Urinary bladder (tissue), 2 donors: Measurements from ENCODE around the gene SERINC3. TPM values are rescaled to one million over a fixed set of nuclear protein-coding genes. Genes with fewer than 3 reads are reported as not detected.

ENCODE experiments used
- polyA plus RNA-seq: library from polyadenylated mRNA; stranded (reverse); fragments of 200-250 nt; gene quantifications from one replicate; pipeline ENCODE4 v1.2.3, GENCODE V29; 2013
- small RNA-seq: library from RNA; depleted of rRNA; stranded (forward); fragments of <200 nt; gene quantifications from one replicate; pipeline ENCODE3, GENCODE V24; 2014
- total RNA-seq: library from RNA; depleted of rRNA; stranded (reverse); fragments of >200 nt; gene quantifications from one replicate; pipeline ENCODE4 v1.2.3, GENCODE V29; 2014
- donor health status: healthy.

SERINC3 gene
- total and polyA plus RNA-seq, 2 donors: 73.9 to 93.4 TPM

Small RNA genes lying within 50 kb of the gene (small RNA-seq; reads per million reads assigned to genes)
- 0.80 reads per million, percentile 68 among the genes with 10 or more reads in this experiment for gene RPL37AP1

Other genes starting within 250 kb of the SERINC3 start
- gene FITM2, start 210.9 kb downstream of the SERINC3 start, total RNA-seq: 7.8 TPM
- 8.0 TPM for gene FITM2, start 210.9 kb downstream of the SERINC3 start, polyA plus RNA-seq
- not detected for gene R3HDML, start 185.0 kb downstream of the SERINC3 start, total RNA-seq
- gene R3HDML, start 185.0 kb downstream of the SERINC3 start, polyA plus RNA-seq: not detected
- not detected for gene HNF4A, start 166.4 kb downstream of the SERINC3 start, total RNA-seq
- gene HNF4A, start 166.4 kb downstream of the SERINC3 start, polyA plus RNA-seq: 0.09 TPM
- 7.6 TPM for gene TTPAL, start 46.2 kb downstream of the SERINC3 start, total RNA-seq
- 3.9 TPM for gene TTPAL, start 46.2 kb downstream of the SERINC3 start, polyA plus RNA-seq
- 65.1 TPM for gene PKIG, start 60.5 kb upstream of the SERINC3 start, total RNA-seq
- gene PKIG, start 60.5 kb upstream of the SERINC3 start, polyA plus RNA-seq: 277 TPM
- gene ADA, start 129.6 kb upstream of the SERINC3 start, total RNA-seq: 2.2 TPM
- gene ADA, start 129.6 kb upstream of the SERINC3 start, polyA plus RNA-seq: 6.5 TPM
- not detected for gene CCN5, start 193.3 kb upstream of the SERINC3 start, total RNA-seq
- gene CCN5, start 193.3 kb upstream of the SERINC3 start, polyA plus RNA-seq: 20.8 TPM
- 0.21 TPM for gene KCNK15, start 223.8 kb upstream of the SERINC3 start, total RNA-seq
- gene KCNK15, start 223.8 kb upstream of the SERINC3 start, polyA plus RNA-seq: 0.67 TPM